HepG2 (cell line): Measurements from ENCODE around the gene TRNP1. TPM values are rescaled to one million over a fixed set of nuclear protein-coding genes. Genes with fewer than 3 reads are reported as not detected.

Experiments used
- EP300 ChIP-seq, 3 experiments: sonication (generic) in 1 of 3; formaldehyde crosslinking in 1 of 3; IDR thresholded peaks; 2 replicates each; pipeline versions ENCODE4 v1.5.1 to v1.6.1; 2011 to 2020; ENCODE audit warnings: low read depth in 2 of 3, low read length in 2 of 3, borderline replicate concordance in 1 of 3, improper control_type of control experiment in 1 of 3, mild to moderate bottlenecking in 1 of 3, missing genetic modification reagents in 1 of 3, moderate library complexity in 1 of 3
- GMEB1 ChIP-seq: sonication (generic); formaldehyde crosslinking; IDR thresholded peaks from 2 replicates; pipeline ENCODE4 v1.5.1; 2020; ENCODE audit warnings: missing genetic modification reagents, mild to moderate bottlenecking, borderline replicate concordance
- MIER3 ChIP-seq: IDR thresholded peaks from 2 replicates; pipeline ENCODE4 v1.6.1; 2016; ENCODE audit warnings: missing compliant biosample characterization, borderline replicate concordance
- TEAD3 ChIP-seq: optimal IDR thresholded peaks from 2 replicates; pipeline ENCODE3; 2016; ENCODE audit warnings: borderline replicate concordance
- polyA plus RNA-seq, 8 experiments: library from polyadenylated mRNA; depleted of rRNA in 3 of 8; stranded (reverse) in 7 of 8; unstranded in 1 of 8; fragments of >200 nt; fragmentation: Illumina TruSeq in 4 of 8; extraction: Trizol in 4 of 8; gene quantifications; 2 replicates each; pipeline versions ENCODE4 v1.2.1 to v1.2.3, GENCODE V29; 2011 to 2016; ENCODE audit warnings: low read depth in 4 of 8, missing spikeins in 1 of 8, mixed read lengths in 1 of 8; ENCODE audit not compliant: insufficient read depth in 1 of 8
- total RNA-seq, 5 experiments: library from RNA; depleted of rRNA; stranded (reverse); fragments of >200 nt; fragmentation: Illumina TruSeq; extraction: Trizol; gene quantifications; 2 replicates each; pipeline ENCODE4 v1.2.3, GENCODE V29; 2016; ENCODE audit warnings: low read depth in 1 of 5
- TF ChIP-seq, protein P1 (sequence below): sonication (generic); formaldehyde crosslinking; IDR thresholded peaks from 2 replicates; pipeline ENCODE4 v1.4.0; 2020; ENCODE audit warnings: missing genetic modification reagents
- TF ChIP-seq, protein P2 (sequence below): sonication (generic); formaldehyde crosslinking; IDR thresholded peaks from 2 replicates; pipeline ENCODE4 v1.5.1; 2020; ENCODE audit warnings: mild to moderate bottlenecking, missing genetic modification reagents, moderate library complexity
- TF ChIP-seq, protein P3 (sequence below): sonication (generic); formaldehyde crosslinking; IDR thresholded peaks from 2 replicates; pipeline ENCODE4 v1.9.0; 2021; ENCODE audit warnings: missing genetic modification reagents, borderline replicate concordance

Gene TRNP1
- total and polyA plus RNA-seq, 2 of the 13 experiments (the other 11 are each of a cell fraction or from before 2014, with no cell fraction given), result 42.0 to 158 TPM

- TF ChIP-seq MIER3 (CRISPR knock-in tag) (no peak), TEAD3 (CRISPR knock-in tag) (peak; percentile 9), EP300 (IDR thresholded peaks at IDR 0.05; ENCODE audit: low read depth in 2 of 2, low read length in 2 of 2) (no peak), EP300 (CRISPR knock-in tag; IDR thresholded peaks at IDR 0.05; ENCODE audit: borderline replicate concordance) (no peak), GMEB1 (CRISPR knock-in tag) (no peak)
- TF ChIP-seq, protein P1, sequence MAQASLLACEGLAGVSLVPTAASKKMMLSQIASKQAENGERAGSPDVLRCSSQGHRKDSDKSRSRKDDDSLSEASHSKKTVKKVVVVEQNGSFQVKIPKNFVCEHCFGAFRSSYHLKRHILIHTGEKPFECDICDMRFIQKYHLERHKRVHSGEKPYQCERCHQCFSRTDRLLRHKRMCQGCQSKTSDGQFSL (CRISPR knock-in tag), result no peak
- TF ChIP-seq, protein P2, sequence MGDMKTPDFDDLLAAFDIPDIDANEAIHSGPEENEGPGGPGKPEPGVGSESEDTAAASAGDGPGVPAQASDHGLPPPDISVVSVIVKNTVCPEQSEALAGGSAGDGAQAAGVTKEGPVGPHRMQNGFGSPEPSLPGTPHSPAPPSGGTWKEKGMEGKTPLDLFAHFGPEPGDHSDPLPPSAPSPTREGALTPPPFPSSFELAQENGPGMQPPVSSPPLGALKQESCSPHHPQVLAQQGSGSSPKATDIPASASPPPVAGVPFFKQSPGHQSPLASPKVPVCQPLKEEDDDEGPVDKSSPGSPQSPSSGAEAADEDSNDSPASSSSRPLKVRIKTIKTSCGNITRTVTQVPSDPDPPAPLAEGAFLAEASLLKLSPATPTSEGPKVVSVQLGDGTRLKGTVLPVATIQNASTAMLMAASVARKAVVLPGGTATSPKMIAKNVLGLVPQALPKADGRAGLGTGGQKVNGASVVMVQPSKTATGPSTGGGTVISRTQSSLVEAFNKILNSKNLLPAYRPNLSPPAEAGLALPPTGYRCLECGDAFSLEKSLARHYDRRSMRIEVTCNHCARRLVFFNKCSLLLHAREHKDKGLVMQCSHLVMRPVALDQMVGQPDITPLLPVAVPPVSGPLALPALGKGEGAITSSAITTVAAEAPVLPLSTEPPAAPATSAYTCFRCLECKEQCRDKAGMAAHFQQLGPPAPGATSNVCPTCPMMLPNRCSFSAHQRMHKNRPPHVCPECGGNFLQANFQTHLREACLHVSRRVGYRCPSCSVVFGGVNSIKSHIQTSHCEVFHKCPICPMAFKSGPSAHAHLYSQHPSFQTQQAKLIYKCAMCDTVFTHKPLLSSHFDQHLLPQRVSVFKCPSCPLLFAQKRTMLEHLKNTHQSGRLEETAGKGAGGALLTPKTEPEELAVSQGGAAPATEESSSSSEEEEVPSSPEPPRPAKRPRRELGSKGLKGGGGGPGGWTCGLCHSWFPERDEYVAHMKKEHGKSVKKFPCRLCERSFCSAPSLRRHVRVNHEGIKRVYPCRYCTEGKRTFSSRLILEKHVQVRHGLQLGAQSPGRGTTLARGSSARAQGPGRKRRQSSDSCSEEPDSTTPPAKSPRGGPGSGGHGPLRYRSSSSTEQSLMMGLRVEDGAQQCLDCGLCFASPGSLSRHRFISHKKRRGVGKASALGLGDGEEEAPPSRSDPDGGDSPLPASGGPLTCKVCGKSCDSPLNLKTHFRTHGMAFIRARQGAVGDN (CRISPR knock-in tag), result peak; percentile 24; the same call in 1 of the 2 replicates
- TF ChIP-seq, protein P3, sequence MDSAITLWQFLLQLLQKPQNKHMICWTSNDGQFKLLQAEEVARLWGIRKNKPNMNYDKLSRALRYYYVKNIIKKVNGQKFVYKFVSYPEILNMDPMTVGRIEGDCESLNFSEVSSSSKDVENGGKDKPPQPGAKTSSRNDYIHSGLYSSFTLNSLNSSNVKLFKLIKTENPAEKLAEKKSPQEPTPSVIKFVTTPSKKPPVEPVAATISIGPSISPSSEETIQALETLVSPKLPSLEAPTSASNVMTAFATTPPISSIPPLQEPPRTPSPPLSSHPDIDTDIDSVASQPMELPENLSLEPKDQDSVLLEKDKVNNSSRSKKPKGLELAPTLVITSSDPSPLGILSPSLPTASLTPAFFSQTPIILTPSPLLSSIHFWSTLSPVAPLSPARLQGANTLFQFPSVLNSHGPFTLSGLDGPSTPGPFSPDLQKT (CRISPR knock-in tag), result no peak
Measured at GRCh38 chr1:26972390-26972789, 21.1 kb upstream of the TRNP1 start (continued).
